Astrocyte of the spinal cord (primary cell): ENCODE measurements around the gene XPO4.

Experiments
- DNase-seq: peaks from one replicate; pipeline ENCODE4 v3.0.0; 2011; ENCODE audit warnings: low read depth, low spot score
- H3K4me3 ChIP-seq: 2 replicates; pipeline ENCODE4 v1.5.1; 2011; ENCODE audit warnings: low read depth, mild to moderate bottlenecking, low read length, moderate library complexity
- CTCF ChIP-seq: IDR thresholded peaks from 2 replicates; pipeline ENCODE4 v1.5.1; 2012; ENCODE audit warnings: low read depth, mild to moderate bottlenecking, low read length, inconsistent platforms
- in situ Hi-C: cut with HindIII; loops from 2 replicates; pipeline ENCODE4 v1.10.0; 2017; ENCODE audit warnings: low sequenced_read_pairs

Gene XPO4

GRCh38 chr13:20728579-20729311, 173.8 kb downstream of the XPO4 start:
- H3K4me3 ChIP-seq: no peak overlapping the region
- no peak for DNase-seq
- TF ChIP-seq CTCF: no peak
- in situ Hi-C loops: no loop called here

- H3K4me3 ChIP-seq: no peak overlapping the region
- no peak for TF ChIP-seq CTCF
- in situ Hi-C loops: no loop called here
- DNase-seq: no peak
Measured at GRCh38 chr13:20727856-20728255, 174.7 kb downstream of the XPO4 start.
